DOHH2 (cell line): ENCODE measurements around the gene NLGN2.

Source experiments
- H3F3A ChIP-seq: fragments of 200-600 bp; sonication (generic), shearing (Covaris generic); 2 replicates; pipeline ENCODE4 v1.6.0; 2016; ENCODE audit warnings: antibody characterized with exemption, mild to moderate bottlenecking; ENCODE audit not compliant: control insufficient read depth, insufficient read depth
- H3K27ac ChIP-seq: fragments of 200-600 bp; sonication (generic); 2 replicates; pipeline ENCODE4 v1.5.1; 2014; ENCODE audit warnings: low read depth, mild to moderate bottlenecking, low read length, moderate library complexity
- H3K27me3 ChIP-seq: fragments of 200-600 bp; sonication (generic); 2 replicates; pipeline ENCODE4 v1.6.1; 2014; ENCODE audit warnings: mild to moderate bottlenecking, low read length, mixed read lengths; ENCODE audit not compliant: control insufficient read depth
- H3K36me3 ChIP-seq: fragments of 200-600 bp; sonication (generic); 2 replicates; pipeline ENCODE4 v1.6.1; 2014; ENCODE audit warnings: mild to moderate bottlenecking, low read length, moderate library complexity, mixed read lengths; ENCODE audit not compliant: control insufficient read depth
- H3K4me1 ChIP-seq: fragments of 200-600 bp; sonication (generic); 2 replicates; pipeline ENCODE4 v1.6.1; 2014; ENCODE audit warnings: mild to moderate bottlenecking, low read length, mixed read lengths; ENCODE audit not compliant: control insufficient read depth
- H3K4me2 ChIP-seq: fragments of 200-600 bp; sonication (generic); 2 replicates; pipeline ENCODE4 v1.6.0; 2014; ENCODE audit warnings: mild to moderate bottlenecking, low read length, moderate library complexity
- H3K4me3 ChIP-seq: fragments of 200-600 bp; sonication (generic); 2 replicates; pipeline ENCODE4 v1.5.1; 2014; ENCODE audit warnings: mild to moderate bottlenecking, low read length, mixed read lengths
- H3K79me2 ChIP-seq: fragments of 200-600 bp; sonication (generic); 2 replicates; pipeline ENCODE4 v1.6.1; 2014; ENCODE audit warnings: mild to moderate bottlenecking, low read length, mixed read lengths; ENCODE audit not compliant: control insufficient read depth
- H3K9me2 ChIP-seq: fragments of 200-600 bp; sonication (generic); replicated peaks from 2 replicates; pipeline ENCODE4 v1.6.1; 2014; ENCODE audit warnings: mild to moderate bottlenecking, low read length, mixed read lengths; ENCODE audit not compliant: control insufficient read depth
- H3K9me3 ChIP-seq: fragments of 200-600 bp; sonication (generic); 2 replicates; pipeline ENCODE4 v1.6.1; 2014; ENCODE audit warnings: antibody characterized with exemption, low read length, mixed read lengths; ENCODE audit not compliant: control insufficient read depth, insufficient read depth
- H4K20me1 ChIP-seq: fragments of 200-600 bp; sonication (generic); 2 replicates; pipeline ENCODE4 v1.6.0; 2014; ENCODE audit warnings: low read depth, mild to moderate bottlenecking, antibody characterized with exemption, low read length, moderate library complexity; ENCODE audit not compliant: control insufficient read depth, insufficient read depth
- CTCF ChIP-seq: fragments of 200-600 bp; sonication (generic); IDR thresholded peaks from one replicate; pipeline ENCODE4 v1.5.1; 2014; ENCODE audit warnings: antibody characterized with exemption, mild to moderate bottlenecking, low read depth, low read length; ENCODE audit not compliant: poor library complexity, severe bottlenecking
- EZH2phosphoT487 ChIP-seq: fragments of 200-600 bp; sonication (generic); IDR thresholded peaks from 2 replicates; pipeline ENCODE4 v1.6.1; 2017; ENCODE audit warnings: borderline replicate concordance, mild to moderate bottlenecking, antibody characterized with exemption, low read length, moderate library complexity, mixed read lengths

The NLGN2 gene

GRCh38 chr17:7466639-7467341 is 59.1 kb downstream of the NLGN2 start:
- H4K20me1 ChIP-seq = no peaks in the 10 kb centered on the region
- no peaks in the 10 kb centered on the region for H3K9me3 ChIP-seq
- peak overlapping the region; percentile 35 for H3K4me3 ChIP-seq
- no peaks in the 10 kb centered on the region; the same call in 1 of the 2 replicates for H3K36me3 ChIP-seq
- H3K27me3 ChIP-seq = no peaks in the 10 kb centered on the region
- H3K79me2 ChIP-seq = peaks cover 8% of the 10 kb centered on the region
- TF ChIP-seq CTCF (no peak), EZH2phosphoT487 (no peak)
- H3F3A ChIP-seq = 0 out of 2 replicates have a peak, but pooled peaks cover 3% of the 10 kb centered on the region
- peak overlapping the region; percentile 57 for H3K4me2 ChIP-seq
- H3K4me1 ChIP-seq = peaks cover 21% of the 10 kb centered on the region
- H3K27ac ChIP-seq = peak overlapping the region; percentile 27
- H3K9me2 ChIP-seq = no peaks in the 10 kb centered on the region

- Histone ChIP-seq H3K79me2 (peaks cover 8% of the 10 kb centered on the region), H3K9me3 (no peaks in the 10 kb centered on the region), H3F3A (0 out of 2 replicates have a peak, but pooled peaks cover 3% of the 10 kb centered on the region), H3K4me3 (peak overlapping the region; percentile 35), H4K20me1 (no peaks in the 10 kb centered on the region), H3K27ac (0 out of 2 replicates have a peak overlapping the region, but pooled peaks have one; percentile 27), H3K27me3 (no peaks in the 10 kb centered on the region), H3K4me1 (peaks cover 21% of the 10 kb centered on the region), H3K4me2 (peak overlapping the region; percentile 57), H3K9me2 (no peaks in the 10 kb centered on the region), H3K36me3 (no peaks in the 10 kb centered on the region; the same call in 1 of the 2 replicates)
- TF ChIP-seq CTCF (no peak), EZH2phosphoT487 (no peak)
These were observed 59.9 kb downstream of the NLGN2 start for GRCh38 chr17:7467498-7467897.

- TF ChIP-seq EZH2phosphoT487 (no peak), CTCF (no peak)
- no peaks in the 10 kb centered on the region for H4K20me1 ChIP-seq
- H3K27me3 ChIP-seq = no peaks in the 10 kb centered on the region
- H3F3A ChIP-seq = 0 out of 2 replicates have a peak, but pooled peaks cover 3% of the 10 kb centered on the region
- H3K9me2 ChIP-seq = no peaks in the 10 kb centered on the region
- no peak overlapping the region for H3K27ac ChIP-seq
- no peaks in the 10 kb centered on the region; the same call in 1 of the 2 replicates for H3K36me3 ChIP-seq
- H3K4me1 ChIP-seq = peaks cover 21% of the 10 kb centered on the region
- no peak overlapping the region for H3K4me2 ChIP-seq
- H3K4me3 ChIP-seq = no peak overlapping the region
- H3K79me2 ChIP-seq = peaks cover 8% of the 10 kb centered on the region
- H3K9me3 ChIP-seq = no peaks in the 10 kb centered on the region
These were observed 60.6 kb downstream of the NLGN2 start for GRCh38 chr17:7468290-7468689.
